H9 (cell line): ENCODE data around the gene PTF1A. TPM values are rescaled to one million over a fixed set of nuclear protein-coding genes. Genes with fewer than 3 reads are reported as not detected.

Source experiments
- DNase-seq: peaks from one replicate; pipeline ENCODE4 v3.0.0-alpha.2; 2017
- H2AFZ ChIP-seq: one replicate; pipeline ENCODE4 v1.6.1; 2013; ENCODE audit warnings: mild to moderate bottlenecking, low read length, control low read depth, moderate library complexity
- H2AK5ac ChIP-seq: 2 replicates; pipeline ENCODE4 v1.6.1; 2013; ENCODE audit warnings: low read length, control low read depth, mixed read lengths; ENCODE audit not compliant: insufficient read length
- H2BK120ac ChIP-seq: one replicate; pipeline ENCODE4 v1.6.1; 2013; ENCODE audit warnings: low read depth, mild to moderate bottlenecking, low read length, control low read depth, inconsistent platforms; ENCODE audit not compliant: poor library complexity, severe bottlenecking
- H2BK12ac ChIP-seq: 2 replicates; pipeline ENCODE4 v1.6.1; 2013; ENCODE audit warnings: low read length, control low read depth, mixed read lengths, low read depth; ENCODE audit not compliant: insufficient read length
- H2BK15ac ChIP-seq: 2 replicates; pipeline ENCODE4 v1.6.1; 2013; ENCODE audit warnings: low read depth, low read length, control low read depth
- H2BK20ac ChIP-seq: one replicate; pipeline ENCODE4 v1.6.1; 2013; ENCODE audit warnings: low read depth, mild to moderate bottlenecking, low read length, control low read depth, inconsistent platforms; ENCODE audit not compliant: poor library complexity, severe bottlenecking
- H2BK5ac ChIP-seq: 2 replicates; pipeline ENCODE4 v1.6.1; 2013; ENCODE audit warnings: low read length, control low read depth, mixed read lengths; ENCODE audit not compliant: insufficient read length
- H3K14ac ChIP-seq: 2 replicates; pipeline ENCODE4 v1.6.1; 2013; ENCODE audit warnings: low read length, control low read depth; ENCODE audit not compliant: insufficient read depth
- H3K18ac ChIP-seq: 2 replicates; pipeline ENCODE4 v1.6.1; 2013; ENCODE audit warnings: low read depth, mild to moderate bottlenecking, mixed read lengths, low read length, control low read depth; ENCODE audit not compliant: insufficient read length
- H3K23ac ChIP-seq: 2 replicates; pipeline ENCODE4 v1.6.1; 2013; ENCODE audit warnings: low read length, control low read depth, mixed read lengths, low read depth; ENCODE audit not compliant: insufficient read length
- H3K23me2 ChIP-seq: 2 replicates; pipeline ENCODE4 v1.6.1; 2013; ENCODE audit warnings: low read depth, mild to moderate bottlenecking, mixed read lengths, low read length, control low read depth; ENCODE audit not compliant: insufficient read length, poor library complexity, severe bottlenecking
- H3K27ac ChIP-seq: 2 replicates; pipeline ENCODE4 v1.5.1; 2013; ENCODE audit warnings: low read length, control low read depth, mixed read lengths, low read depth; ENCODE audit not compliant: insufficient read length
- H3K27me3 ChIP-seq: 2 replicates; pipeline ENCODE4 v1.6.1; 2013; ENCODE audit warnings: low read length, control low read depth, inconsistent platforms; ENCODE audit not compliant: insufficient read depth
- H3K4ac ChIP-seq: 2 replicates; pipeline ENCODE4 v1.6.1; 2013; ENCODE audit warnings: low read depth, mild to moderate bottlenecking, control low read depth, inconsistent platforms, low read length, moderate library complexity
- H3K4me1 ChIP-seq: 2 replicates; pipeline ENCODE4 v1.6.1; 2013; ENCODE audit warnings: low read length, control low read depth, inconsistent platforms; ENCODE audit not compliant: insufficient read depth
- H3K4me2 ChIP-seq: 2 replicates; pipeline ENCODE4 v1.6.1; 2013; ENCODE audit warnings: low read length, control low read depth, mixed read lengths; ENCODE audit not compliant: insufficient read length, insufficient read depth
- H3K56ac ChIP-seq: 2 replicates; pipeline ENCODE4 v1.6.1; 2013; ENCODE audit warnings: low read depth, mild to moderate bottlenecking, mixed read lengths, low read length, control low read depth; ENCODE audit not compliant: insufficient read length
- H3K79me1 ChIP-seq: 2 replicates; pipeline ENCODE4 v1.6.1; 2013; ENCODE audit warnings: low read depth, mild to moderate bottlenecking, moderate library complexity, low read length, control low read depth, inconsistent platforms; ENCODE audit not compliant: insufficient read depth, poor library complexity, severe bottlenecking
- H3K79me2 ChIP-seq: 2 replicates; pipeline ENCODE4 v1.6.1; 2013; ENCODE audit warnings: low read length, control low read depth, inconsistent platforms; ENCODE audit not compliant: insufficient read depth
- H3K9ac ChIP-seq: 2 replicates; pipeline ENCODE4 v1.6.1; 2013; ENCODE audit warnings: low read length, control low read depth, mixed read lengths; ENCODE audit not compliant: insufficient read length; ENCODE audit errors: extremely low read depth
- H3K9me3 ChIP-seq: one replicate; pipeline ENCODE4 v1.6.1; 2013; ENCODE audit warnings: low read depth, low read length, inconsistent platforms; ENCODE audit not compliant: control insufficient read depth
- H3T11ph ChIP-seq: one replicate; pipeline ENCODE4 v1.6.1; 2013; ENCODE audit warnings: mild to moderate bottlenecking, low read length, control low read depth, inconsistent platforms
- H4K20me1 ChIP-seq: one replicate; pipeline ENCODE4 v1.6.1; 2013; ENCODE audit not compliant: control insufficient read depth, insufficient read length, insufficient read depth
- H4K5ac ChIP-seq: 2 replicates; pipeline ENCODE4 v1.6.1; 2013; ENCODE audit warnings: low read depth, mild to moderate bottlenecking, mixed read lengths, low read length, control low read depth; ENCODE audit not compliant: insufficient read length
- H4K8ac ChIP-seq: replicated peaks from 2 replicates; pipeline ENCODE4 v1.6.1; 2013; ENCODE audit warnings: low read length, control low read depth, mixed read lengths, low read depth; ENCODE audit not compliant: insufficient read length
- H4K91ac ChIP-seq: 2 replicates; pipeline ENCODE4 v1.6.1; 2013; ENCODE audit warnings: low read depth, mild to moderate bottlenecking, moderate library complexity, mixed read lengths, low read length, control low read depth; ENCODE audit not compliant: insufficient read length
- H3K27ac Mint-ChIP-seq, 3 experiments: 2 replicates in 2 of 3; 3 replicates in 1 of 3; pipeline ENCODE4 v1.8.0; 2020 to 2021; ENCODE audit warnings: mixed read lengths in 3 of 3, mild to moderate bottlenecking in 1 of 3, moderate library complexity in 1 of 3
- H3K27me3 Mint-ChIP-seq: 2 replicates; pipeline ENCODE4 v1.8.0; 2021; ENCODE audit warnings: low read depth, mild to moderate bottlenecking, moderate library complexity, mixed read lengths
- H3K36me3 Mint-ChIP-seq, 3 experiments: 2 replicates in 2 of 3; 3 replicates in 1 of 3; pipeline ENCODE4 v1.8.0; 2020 to 2021; ENCODE audit warnings: low read depth in 3 of 3, mixed read lengths in 3 of 3; ENCODE audit not compliant: insufficient read depth in 1 of 3
- H3K4me1 Mint-ChIP-seq, 2 experiments: 2 replicates each; pipeline ENCODE4 v1.8.0; 2020; ENCODE audit warnings: mixed read lengths in 2 of 2
- H3K4me3 Mint-ChIP-seq, 2 experiments: 2 replicates in 1 of 2; 3 replicates in 1 of 2; pipeline ENCODE4 v1.8.0; 2020 to 2021; ENCODE audit warnings: mild to moderate bottlenecking in 2 of 2, mixed read lengths in 2 of 2, moderate library complexity in 1 of 2
- H3K9me3 Mint-ChIP-seq, 2 experiments: 2 replicates in 1 of 2; 3 replicates in 1 of 2; pipeline ENCODE4 v1.8.0; 2020; ENCODE audit warnings: mild to moderate bottlenecking in 2 of 2, mixed read lengths in 2 of 2, moderate library complexity in 1 of 2
- CTCF ChIP-seq: fragments of 200-600 bp; sonication (generic); conservative IDR thresholded peaks from 3 replicates; pipeline ENCODE4 v1.8.0; 2021; ENCODE audit warnings: antibody characterized with exemption, mild to moderate bottlenecking
- WGBS: extraction: QIAGEN DNeasy Blood & Tissue Kit; methylation state at CpG from one replicate; pipeline ENCODE4 v1.1.7; 2013; ENCODE audit warnings: missing lambda C conversion rate, low lambda C conversion rate, mixed read lengths; ENCODE audit not compliant: insufficient read length; ENCODE audit errors: extremely low coverage; 5-methylcytosine and 5-hydroxymethylcytosine counted together
- long read RNA-seq: library from polyadenylated mRNA; unstranded; transcript quantifications from one replicate; pipeline ENCODE4 v2.0.0, GENCODE V29; 2020
- total RNA-seq: library from RNA; stranded (reverse); gene quantifications from 2 replicates; pipeline ENCODE4 v1.2.1, GENCODE V29; 2021

The PTF1A gene
- total RNA-seq: not detected in 2 replicates
- long read RNA-seq: 0 reads

- no peak within 1 kb of the TSS for H4K91ac ChIP-seq
- no peak within 1 kb of the TSS for H2BK12ac ChIP-seq
- peaks cover 4% of the 10 kb centered on the region for H3K23me2 ChIP-seq
- no peak within 1 kb of the TSS; the same call in 1 of the 2 replicates for H3K14ac ChIP-seq
- peaks cover 93% of the 10 kb centered on the region for H3K27me3 ChIP-seq
- H4K5ac ChIP-seq: no peak within 1 kb of the TSS
- WGBS: no CpG with 5 or more reads among the region's 107 CpGs
- peak; percentile 46 for DNase-seq
- no peak within 1 kb of the TSS for H2AFZ ChIP-seq
- no peak within 1 kb of the TSS for H2BK5ac ChIP-seq
- H2BK15ac ChIP-seq: no peak within 1 kb of the TSS
- H3K27me3 Mint-ChIP-seq: peaks cover 97% of the 10 kb centered on the region
- H3K4me2 ChIP-seq: peak within 1 kb of the TSS; percentile 31
- H3K4me1 ChIP-seq: 0 out of 2 replicates have a peak, but pooled peaks cover under 1% of the 10 kb centered on the region
- no peaks in the 10 kb centered on the region for H3K79me2 ChIP-seq
- no peak within 1 kb of the TSS for H2BK120ac ChIP-seq
- no peaks in the 10 kb centered on the region for H3K9me3 ChIP-seq
- no peak within 1 kb of the TSS for H3K27ac ChIP-seq
- no peak within 1 kb of the TSS for H3K4ac ChIP-seq
- H2AK5ac ChIP-seq: no peak within 1 kb of the TSS
- no peak within 1 kb of the TSS for H3K23ac ChIP-seq
- H2BK20ac ChIP-seq: no peak within 1 kb of the TSS
- no peak within 1 kb of the TSS for H3K9ac ChIP-seq
- no peak within 1 kb of the TSS for H3K18ac ChIP-seq
- TF ChIP-seq CTCF: no peak
- peaks cover 6 to 20% of the 10 kb centered on the region in 2 experiments for H3K9me3 Mint-ChIP-seq
- peaks cover 0 to 3% (median 0%) of the 10 kb centered on the region in 3 experiments; a peak in 2 of 7 replicates for H3K36me3 Mint-ChIP-seq
- no peak within 1 kb of the TSS for H3K56ac ChIP-seq
- no peak within 1 kb of the TSS for H3K27ac Mint-ChIP-seq
- peak within 1 kb of the TSS; percentile 51 to 80 for H3K4me3 Mint-ChIP-seq
- H4K8ac ChIP-seq: no peak within 1 kb of the TSS
- H3K4me1 Mint-ChIP-seq: peaks cover 15 to 40% of the 10 kb centered on the region in 2 experiments
- no peak within 1 kb of the TSS for H3T11ph ChIP-seq
- H3K79me1 ChIP-seq: no peaks in the 10 kb centered on the region
- peaks cover 3% of the 10 kb centered on the region for H4K20me1 ChIP-seq
Measured at GRCh38 chr10:23191764-23192711, at the start of gene PTF1A. Gene PTF1A (plus strand): TSS chr10:23192312. CDS start chr10:23192531, 219 bp downstream.
